HCT116 (cell line): ENCODE data around the gene YEATS4. TPM values are rescaled to one million over a fixed set of nuclear protein-coding genes. Genes with fewer than 3 reads are reported as not detected.

ENCODE experiments used
- ATAC-seq: fragments of 200-7000 bp; cut with Tn5 transposase; 2 replicates; pipeline ENCODE4 v1.9.1; 2020; ENCODE audit warnings: mild to moderate bottlenecking, moderate library complexity
- BruUV-seq: library from RNA; stranded (reverse); fragments of 400-500 nt; replicated peaks from 2 replicates; lab custom pipeline; 2021; lab: Mats Ljungman, UMichigan
- CTCF ChIA-PET: fragments of 300-600 bp; sonication (Branson Sonifier 250); formaldehyde crosslinking; loops from one replicate; lab custom pipeline; 2021; ENCODE audit warnings: antibody characterized with exemption; lab: Charles Lee
- POLR2A ChIA-PET: fragments of 300-600, 350-600 bp; sonication (Branson Sonifier 250); formaldehyde crosslinking; loops from one replicate; lab custom pipeline; 2021; ENCODE audit warnings: antibody characterized with exemption; lab: Charles Lee
- RAD21 ChIA-PET, 2 experiments: fragments of 300-600 bp; sonication (Branson Sonifier 250); formaldehyde crosslinking; loops; one replicate each; lab custom pipeline; 2023; ENCODE audit warnings: low total read pairs in 2 of 2; ENCODE audit not compliant: uncharacterized antibody in 2 of 2, unreplicated experiment in 2 of 2, low non-redundant PET in 1 of 2; lab: Charles Lee
- DNase-seq: peaks from one replicate; pipeline ENCODE4 v3.0.0-alpha.2; 2010; ENCODE audit warnings: low read depth, low spot score
- H2AFZ ChIP-seq: fragments of 200-600 bp; shearing (Covaris generic), sonication (generic); 2 replicates; pipeline ENCODE4 v1.6.1; 2017; ENCODE audit warnings: low read depth, mixed run types, mixed read lengths, antibody characterized with exemption, low read length; ENCODE audit not compliant: poor library complexity, severe bottlenecking
- H3K27ac ChIP-seq: 2 replicates; pipeline ENCODE4 v1.5.1; 2012; ENCODE audit warnings: low read depth, low read length
- H3K27me3 ChIP-seq: fragments of 200-600 bp; sonication (generic); 2 replicates; pipeline ENCODE4 v1.6.1; 2016; ENCODE audit warnings: mixed run types, low read length, mixed read lengths; ENCODE audit not compliant: insufficient read depth
- H3K36me3 ChIP-seq, 2 experiments: fragments of 200-500 bp in 1 of 2; fragments of 200-600 bp in 1 of 2; sonication (Bioruptor generic) in 1 of 2; sonication (generic) in 1 of 2; 2 replicates each; pipeline versions ENCODE4 v1.5.1 to v1.6.1; 2014 to 2016; ENCODE audit warnings: low read length in 2 of 2, inconsistent platforms in 1 of 2, mixed read lengths in 1 of 2, mixed run types in 1 of 2; ENCODE audit not compliant: insufficient read depth in 2 of 2, control insufficient read depth in 1 of 2
- H3K4me1 ChIP-seq, 2 experiments: fragments of 200-600 bp in 1 of 2; sonication (generic) in 1 of 2; 2 replicates each; pipeline versions ENCODE4 v1.5.1 to v1.6.1; 2012 to 2017; ENCODE audit warnings: low read length in 2 of 2, inconsistent platforms in 1 of 2, mild to moderate bottlenecking in 1 of 2, mixed read lengths in 1 of 2, mixed run types in 1 of 2, moderate library complexity in 1 of 2; ENCODE audit not compliant: insufficient read depth in 2 of 2, control insufficient read depth in 1 of 2
- H3K4me2 ChIP-seq: fragments of 200-600 bp; sonication (generic); 2 replicates; pipeline ENCODE4 v1.6.1; 2017; ENCODE audit warnings: mixed run types, low read length, mixed read lengths
- H3K4me3 ChIP-seq, 2 experiments: fragments of 200-600 bp in 1 of 2; sonication (generic) in 1 of 2; replicated peaks in 1 of 2; 2 replicates each; pipeline ENCODE4 v1.5.1; 2011 to 2016; ENCODE audit warnings: low read length in 2 of 2, control low read depth in 1 of 2, low read depth in 1 of 2, mild to moderate bottlenecking in 1 of 2, mixed read lengths in 1 of 2, mixed run types in 1 of 2
- H3K79me2 ChIP-seq: fragments of 200-600 bp; sonication (generic); 2 replicates; pipeline ENCODE4 v1.6.1; 2017; ENCODE audit warnings: mild to moderate bottlenecking, mixed run types, low read length, moderate library complexity, mixed read lengths; ENCODE audit not compliant: insufficient read depth
- H3K9ac ChIP-seq: fragments of 200-600 bp; sonication (generic); 2 replicates; pipeline ENCODE4 v1.6.1; 2016; ENCODE audit warnings: low read length, mixed read lengths
- H3K9me2 ChIP-seq: fragments of 200-600 bp; sonication (generic), shearing (Covaris generic); 2 replicates; pipeline ENCODE4 v1.6.1; 2017; ENCODE audit warnings: mixed run types, mild to moderate bottlenecking, moderate library complexity; ENCODE audit not compliant: insufficient read depth
- H3K9me3 ChIP-seq, 2 experiments: fragments of 200-500 bp in 1 of 2; fragments of 200-600 bp in 1 of 2; sonication (Bioruptor generic) in 1 of 2; sonication (generic) in 1 of 2; 2 replicates each; pipeline ENCODE4 v1.6.1; 2014 to 2017; ENCODE audit warnings: low read length in 2 of 2, mixed read lengths in 2 of 2, inconsistent platforms in 1 of 2, low read depth in 1 of 2, mild to moderate bottlenecking in 1 of 2, mixed run types in 1 of 2, moderate library complexity in 1 of 2; ENCODE audit not compliant: control insufficient read depth in 1 of 2, insufficient read depth in 1 of 2
- H4K20me1 ChIP-seq: fragments of 200-600 bp; sonication (generic), shearing (Covaris generic); 2 replicates; pipeline ENCODE4 v1.6.1; 2017; ENCODE audit warnings: mixed run types, mild to moderate bottlenecking, moderate library complexity; ENCODE audit not compliant: insufficient read depth
- CBX3 ChIP-seq: IDR thresholded peaks from 2 replicates; pipeline ENCODE4 v1.6.1; 2012; ENCODE audit warnings: low read depth
- EGR1 ChIP-seq: IDR thresholded peaks from 2 replicates; pipeline ENCODE4 v1.6.1; 2012; ENCODE audit warnings: low read depth
- ELF1 ChIP-seq: IDR thresholded peaks from 2 replicates; pipeline ENCODE4 v1.6.1; 2012; ENCODE audit warnings: low read depth, borderline replicate concordance
- EZH2 ChIP-seq: fragments of 200-600 bp; sonication (generic); IDR thresholded peaks from 2 replicates; pipeline ENCODE4 v1.6.1; 2017; ENCODE audit warnings: antibody characterized with exemption, mixed run types
- EZH2phosphoT487 ChIP-seq: fragments of 200-600 bp; IDR thresholded peaks from 2 replicates; pipeline ENCODE4 v1.6.1; 2018; ENCODE audit warnings: antibody characterized with exemption, borderline replicate concordance
- POLR2AphosphoS5 ChIP-seq: IDR thresholded peaks from 2 replicates; pipeline ENCODE4 v1.6.1; 2011; ENCODE audit warnings: mild to moderate bottlenecking, low read depth, low read length, moderate library complexity
- RAD21 ChIP-seq: IDR thresholded peaks from 2 replicates; pipeline ENCODE4 v1.6.1; 2012; ENCODE audit warnings: low read depth, mild to moderate bottlenecking
- SP1 ChIP-seq: IDR thresholded peaks from 2 replicates; pipeline ENCODE4 v1.6.1; 2012; ENCODE audit warnings: low read depth
- SRF ChIP-seq: IDR thresholded peaks from 2 replicates; pipeline ENCODE4 v1.6.1; 2012; ENCODE audit warnings: low read depth
- YY1 ChIP-seq: IDR thresholded peaks from 2 replicates; pipeline ENCODE4 v1.6.1; 2011; ENCODE audit warnings: low read length, low read depth, moderate library complexity, mild to moderate bottlenecking; ENCODE audit not compliant: insufficient replicate concordance; ENCODE audit errors: extremely low read depth
- ZFX ChIP-seq: fragments of 450-650 bp; IDR thresholded peaks from 2 replicates; pipeline ENCODE4 v1.6.1; 2017
- intact Hi-C: fragments of 100-400 bp; cut with micrococcal nuclease; formaldehyde crosslinking; loops from 2 replicates; pipeline ENCODE4 v1.10.0; 2022
- total RNA-seq: library from RNA; stranded (reverse); gene quantifications from one replicate; pipeline ENCODE4 v1.2.1, GENCODE V29; 2021; ENCODE audit not compliant: unreplicated experiment
- TF ChIP-seq, protein P1 (sequence below), 3 experiments: fragments of 200-600 bp in 1 of 3; sonication (generic) in 1 of 3; IDR thresholded peaks in 2 of 3; conservative IDR thresholded peaks in 1 of 3; 2 replicates each; pipeline ENCODE4 v1.5.1; 2012 to 2017; ENCODE audit warnings: low read depth in 2 of 3, low read length in 2 of 3, antibody characterized with exemption in 1 of 3, borderline replicate concordance in 1 of 3, control low read depth in 1 of 3, mild to moderate bottlenecking in 1 of 3, mixed read lengths in 1 of 3, mixed run types in 1 of 3, moderate library complexity in 1 of 3; ENCODE audit not compliant: insufficient read depth in 1 of 3
- TF ChIP-seq, protein P2 (sequence below): IDR thresholded peaks from 2 replicates; pipeline ENCODE4 v1.6.1; 2012; ENCODE audit warnings: low read depth

Gene YEATS4
- total RNA-seq, 1 experiment from 2014 or later, result 32.0 TPM

DNA sequence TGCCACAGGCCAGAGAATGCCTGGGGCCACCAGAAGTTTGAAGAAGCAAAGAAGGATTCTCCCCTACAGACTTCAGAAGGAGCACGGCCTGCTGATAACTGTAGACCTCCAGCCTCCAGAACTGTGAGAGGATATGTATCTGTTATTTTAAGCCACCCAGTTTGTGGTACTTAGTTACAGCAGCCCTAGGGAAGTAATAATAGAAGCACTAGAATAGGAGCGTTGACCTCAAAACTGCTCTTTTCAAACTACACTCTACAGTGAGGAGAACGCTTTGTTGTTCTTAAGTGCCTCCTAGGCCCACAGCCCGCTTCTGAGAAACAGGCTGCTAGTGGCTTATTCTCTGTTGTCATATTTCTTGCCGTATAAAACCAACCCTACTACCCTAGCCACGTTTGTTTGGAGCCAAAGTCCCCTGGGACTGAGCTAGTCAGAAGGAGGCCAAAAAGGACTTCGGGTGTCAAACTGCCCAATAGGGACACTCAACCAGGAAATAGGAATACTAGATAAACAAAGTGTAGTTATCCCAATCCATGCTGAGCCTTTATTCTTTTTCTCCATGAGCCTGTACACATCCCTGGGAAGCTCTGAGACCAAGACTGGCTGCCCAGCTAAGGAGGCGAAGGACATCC, 72.2 kb downstream of the YEATS4 start:
- Histone ChIP-seq H3K4me1 (no peaks in the 10 kb centered on the region), H3K4me2 (no peak overlapping the region), H3K9me2 (no peaks in the 10 kb centered on the region), H4K20me1 (no peaks in the 10 kb centered on the region), H3K4me3 (no peak overlapping the region), H3K36me3 (no peaks in the 10 kb centered on the region), H2AFZ (no peak overlapping the region), H3K9me3 (no peaks in the 10 kb centered on the region), H3K27me3 (no peaks in the 10 kb centered on the region), H3K79me2 (no peaks in the 10 kb centered on the region), H3K27ac (no peak overlapping the region), H3K9ac (no peak overlapping the region)
- RAD21 ChIA-PET, result no interaction called here
- intact Hi-C loops, result no loop called here
- no peak for ATAC-seq
- CTCF ChIA-PET, result no interaction called here
- POLR2A ChIA-PET, result no interaction called here
- TF ChIP-seq EZH2 (no peak), SRF (no peak), EZH2phosphoT487 (no peak), CBX3 (no peak)
- TF ChIP-seq, protein P1, sequence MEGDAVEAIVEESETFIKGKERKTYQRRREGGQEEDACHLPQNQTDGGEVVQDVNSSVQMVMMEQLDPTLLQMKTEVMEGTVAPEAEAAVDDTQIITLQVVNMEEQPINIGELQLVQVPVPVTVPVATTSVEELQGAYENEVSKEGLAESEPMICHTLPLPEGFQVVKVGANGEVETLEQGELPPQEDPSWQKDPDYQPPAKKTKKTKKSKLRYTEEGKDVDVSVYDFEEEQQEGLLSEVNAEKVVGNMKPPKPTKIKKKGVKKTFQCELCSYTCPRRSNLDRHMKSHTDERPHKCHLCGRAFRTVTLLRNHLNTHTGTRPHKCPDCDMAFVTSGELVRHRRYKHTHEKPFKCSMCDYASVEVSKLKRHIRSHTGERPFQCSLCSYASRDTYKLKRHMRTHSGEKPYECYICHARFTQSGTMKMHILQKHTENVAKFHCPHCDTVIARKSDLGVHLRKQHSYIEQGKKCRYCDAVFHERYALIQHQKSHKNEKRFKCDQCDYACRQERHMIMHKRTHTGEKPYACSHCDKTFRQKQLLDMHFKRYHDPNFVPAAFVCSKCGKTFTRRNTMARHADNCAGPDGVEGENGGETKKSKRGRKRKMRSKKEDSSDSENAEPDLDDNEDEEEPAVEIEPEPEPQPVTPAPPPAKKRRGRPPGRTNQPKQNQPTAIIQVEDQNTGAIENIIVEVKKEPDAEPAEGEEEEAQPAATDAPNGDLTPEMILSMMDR (IDR thresholded peaks at IDR 0.05 in 2 of 3, conservative IDR thresholded peaks at IDR 0.05 in 1 of 3; ENCODE audit: borderline replicate concordance in 1 of 3, insufficient read depth in 1 of 3, low read depth in 2 of 3, low read length in 2 of 3), result no peak
- no TSS peak for BruUV-seq
- DNase-seq, result no peak

DNA sequence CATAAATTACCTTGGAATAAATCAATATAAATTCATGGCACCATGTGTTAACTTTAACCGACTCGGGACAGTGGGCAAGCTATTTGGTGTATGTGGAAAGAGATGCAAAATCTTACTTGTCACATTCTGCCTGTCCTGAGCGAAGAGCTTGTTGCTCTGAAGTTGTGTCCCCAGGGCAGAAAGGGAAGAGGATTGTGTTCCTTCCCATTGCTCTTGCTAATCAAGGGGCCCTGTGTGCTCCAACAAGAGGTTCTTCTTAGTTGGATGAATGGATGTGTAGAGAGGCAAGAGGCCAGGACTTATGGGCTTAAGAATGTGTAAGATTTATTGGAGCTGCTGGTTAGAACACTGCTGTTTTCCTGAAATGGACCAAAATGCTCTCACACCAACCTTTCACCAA, 74.1 kb downstream of the YEATS4 start:
- BruUV-seq, result no TSS peak
- no peak overlapping the region for H3K4me3 ChIP-seq
- no peaks in the 10 kb centered on the region for H3K9me2 ChIP-seq
- no peak overlapping the region for H3K4me2 ChIP-seq
- ChIA-PET POLR2A (no interaction called here), RAD21 (no interaction called here), CTCF (no interaction called here)
- no peak overlapping the region for H3K9ac ChIP-seq
- no peaks in the 10 kb centered on the region for H3K27me3 ChIP-seq
- H2AFZ ChIP-seq, result no peak overlapping the region
- no peak for ATAC-seq
- no peak for DNase-seq
- H3K79me2 ChIP-seq, result no peaks in the 10 kb centered on the region
- intact Hi-C loops, result no loop called here
- no peaks in the 10 kb centered on the region for H4K20me1 ChIP-seq
- no peak overlapping the region for H3K27ac ChIP-seq
- no peaks in the 10 kb centered on the region for H3K4me1 ChIP-seq
- H3K9me3 ChIP-seq, result no peaks in the 10 kb centered on the region
- no peaks in the 10 kb centered on the region for H3K36me3 ChIP-seq
- TF ChIP-seq SP1 (no peak), SRF (no peak), EGR1 (no peak), YY1 (no peak), ELF1 (no peak), POLR2AphosphoS5 (no peak), EZH2phosphoT487 (no peak), RAD21 (no peak), ZFX (no peak)
- TF ChIP-seq, protein P2, sequence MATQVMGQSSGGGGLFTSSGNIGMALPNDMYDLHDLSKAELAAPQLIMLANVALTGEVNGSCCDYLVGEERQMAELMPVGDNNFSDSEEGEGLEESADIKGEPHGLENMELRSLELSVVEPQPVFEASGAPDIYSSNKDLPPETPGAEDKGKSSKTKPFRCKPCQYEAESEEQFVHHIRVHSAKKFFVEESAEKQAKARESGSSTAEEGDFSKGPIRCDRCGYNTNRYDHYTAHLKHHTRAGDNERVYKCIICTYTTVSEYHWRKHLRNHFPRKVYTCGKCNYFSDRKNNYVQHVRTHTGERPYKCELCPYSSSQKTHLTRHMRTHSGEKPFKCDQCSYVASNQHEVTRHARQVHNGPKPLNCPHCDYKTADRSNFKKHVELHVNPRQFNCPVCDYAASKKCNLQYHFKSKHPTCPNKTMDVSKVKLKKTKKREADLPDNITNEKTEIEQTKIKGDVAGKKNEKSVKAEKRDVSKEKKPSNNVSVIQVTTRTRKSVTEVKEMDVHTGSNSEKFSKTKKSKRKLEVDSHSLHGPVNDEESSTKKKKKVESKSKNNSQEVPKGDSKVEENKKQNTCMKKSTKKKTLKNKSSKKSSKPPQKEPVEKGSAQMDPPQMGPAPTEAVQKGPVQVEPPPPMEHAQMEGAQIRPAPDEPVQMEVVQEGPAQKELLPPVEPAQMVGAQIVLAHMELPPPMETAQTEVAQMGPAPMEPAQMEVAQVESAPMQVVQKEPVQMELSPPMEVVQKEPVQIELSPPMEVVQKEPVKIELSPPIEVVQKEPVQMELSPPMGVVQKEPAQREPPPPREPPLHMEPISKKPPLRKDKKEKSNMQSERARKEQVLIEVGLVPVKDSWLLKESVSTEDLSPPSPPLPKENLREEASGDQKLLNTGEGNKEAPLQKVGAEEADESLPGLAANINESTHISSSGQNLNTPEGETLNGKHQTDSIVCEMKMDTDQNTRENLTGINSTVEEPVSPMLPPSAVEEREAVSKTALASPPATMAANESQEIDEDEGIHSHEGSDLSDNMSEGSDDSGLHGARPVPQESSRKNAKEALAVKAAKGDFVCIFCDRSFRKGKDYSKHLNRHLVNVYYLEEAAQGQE, result no peak
